Neural progenitor cell (in vitro differentiated cells): ENCODE measurements around the gene TSEN34. TPM values are rescaled to one million over a fixed set of nuclear protein-coding genes. Genes with fewer than 3 reads are reported as not detected.

Source experiments
- DNase-seq: peaks from one replicate; pipeline ENCODE4 v3.0.0-alpha.2; 2016; ENCODE audit warnings: low spot score
- H2AFZ ChIP-seq: fragments of 200-600 bp; sonication (generic); replicated peaks from 2 replicates; pipeline ENCODE4 v1.6.1; 2016; ENCODE audit warnings: antibody characterized with exemption
- H3F3A ChIP-seq: fragments of 200-600 bp; sonication (generic); 2 replicates; pipeline ENCODE4 v1.6.1; 2016; ENCODE audit warnings: antibody characterized with exemption, low read depth
- H3K27ac ChIP-seq: fragments of 200-600 bp; sonication (generic); 2 replicates; pipeline ENCODE4 v1.5.1; 2016; ENCODE audit warnings: mild to moderate bottlenecking
- H3K27me3 ChIP-seq: fragments of 200-600 bp; sonication (generic); 2 replicates; pipeline ENCODE4 v1.6.1; 2016; ENCODE audit warnings: mild to moderate bottlenecking, moderate library complexity
- H3K36me3 ChIP-seq: fragments of 200-600 bp; sonication (generic); 2 replicates; pipeline ENCODE4 v1.5.1; 2016
- H3K4me1 ChIP-seq: fragments of 200-600 bp; sonication (generic); 2 replicates; pipeline ENCODE4 v1.6.1; 2016; ENCODE audit warnings: mixed run types
- H3K4me2 ChIP-seq: fragments of 200-600 bp; sonication (generic); 2 replicates; pipeline ENCODE4 v1.6.1; 2016
- H3K4me3 ChIP-seq: fragments of 200-600 bp; sonication (generic); 2 replicates; pipeline ENCODE4 v1.5.1; 2016
- H3K79me2 ChIP-seq: fragments of 200-600 bp; sonication (generic); 2 replicates; pipeline ENCODE4 v1.6.1; 2016; ENCODE audit warnings: low read depth
- H3K9ac ChIP-seq: fragments of 200-600 bp; sonication (generic); 2 replicates; pipeline ENCODE4 v1.6.1; 2016
- H3K9me3 ChIP-seq: fragments of 200-600 bp; sonication (generic); 2 replicates; pipeline ENCODE4 v1.5.1; 2016; ENCODE audit warnings: low read depth
- H4K20me1 ChIP-seq: fragments of 200-600 bp; sonication (generic); 2 replicates; pipeline ENCODE4 v1.6.1; 2016; ENCODE audit warnings: low read depth
- H3K27ac Mint-ChIP-seq: 3 replicates; pipeline ENCODE4 v1.8.0; 2021; ENCODE audit warnings: mixed read lengths
- H3K27me3 Mint-ChIP-seq: 2 replicates; pipeline ENCODE4 v1.8.0; 2022; ENCODE audit warnings: low read depth, mild to moderate bottlenecking, inconsistent platforms, moderate library complexity, mixed read lengths; ENCODE audit not compliant: insufficient read depth
- H3K36me3 Mint-ChIP-seq: 3 replicates; pipeline ENCODE4 v1.8.0; 2021; ENCODE audit warnings: mixed read lengths
- H3K4me1 Mint-ChIP-seq: 3 replicates; pipeline ENCODE4 v1.8.0; 2021; ENCODE audit warnings: mixed read lengths
- H3K4me3 Mint-ChIP-seq: 3 replicates; pipeline ENCODE4 v1.8.0; 2021; ENCODE audit warnings: mild to moderate bottlenecking, moderate library complexity, mixed read lengths
- H3K9me3 Mint-ChIP-seq: 3 replicates; pipeline ENCODE4 v1.8.0; 2020; ENCODE audit warnings: mixed read lengths
- CTCF ChIP-seq: fragments of 200-600 bp; sonication (generic); IDR thresholded peaks from 2 replicates; pipeline ENCODE4 v1.5.1; 2017; ENCODE audit warnings: antibody characterized with exemption, mild to moderate bottlenecking
- EZH2 ChIP-seq: fragments of 200-600 bp; sonication (generic); IDR thresholded peaks from 2 replicates; pipeline ENCODE4 v1.6.1; 2017; ENCODE audit warnings: antibody characterized with exemption, mild to moderate bottlenecking, moderate library complexity
- EZH2phosphoT487 ChIP-seq: fragments of 200-600 bp; sonication (generic); IDR thresholded peaks from 2 replicates; pipeline ENCODE4 v1.6.1; 2017; ENCODE audit warnings: antibody characterized with exemption
- total RNA-seq: library from RNA; depleted of rRNA; stranded (reverse); fragments of >200 nt; gene quantifications from 2 replicates; pipeline ENCODE4 v1.2.3, GENCODE V29; 2015; ENCODE audit warnings: low replicate concordance

TSEN34 gene
- total RNA-seq, 1 donor from 2014 or later, result 10.3 TPM

- Histone ChIP-seq H3K79me2 (peaks cover 25% of the 10 kb centered on the region), H2AFZ (no peak overlapping the region), H3K9me3 (no peaks in the 10 kb centered on the region), H3K4me2 (no peak overlapping the region), H3K36me3 (no peaks in the 10 kb centered on the region), H4K20me1 (peaks cover 51% of the 10 kb centered on the region), H3K27me3 (no peaks in the 10 kb centered on the region), H3F3A (no peaks in the 10 kb centered on the region), H3K4me1 (no peaks in the 10 kb centered on the region), H3K9ac (no peak overlapping the region), H3K27ac (no peak overlapping the region), H3K4me3 (no peak overlapping the region)
- Mint-ChIP-seq H3K27me3 (peaks cover 7% of the 10 kb centered on the region), H3K4me3 (no peak overlapping the region), H3K9me3 (no peaks in the 10 kb centered on the region), H3K36me3 (peaks cover 53% of the 10 kb centered on the region), H3K4me1 (peaks cover 4% of the 10 kb centered on the region), H3K27ac (no peak overlapping the region)
- no peak for TF ChIP-seq CTCF
- TF ChIP-seq EZH2, result no peak
- no peak for TF ChIP-seq EZH2phosphoT487
- no peak for DNase-seq
Observed at GRCh38 chr19:54145541-54146158, 45.5 kb upstream of the TSEN34 start.

GRCh38 chr19:54147676-54148075, 43.4 kb upstream of the TSEN34 start:
- Mint-ChIP-seq H3K27ac (no peak overlapping the region), H3K27me3 (peaks cover 9% of the 10 kb centered on the region), H3K4me3 (peak overlapping the region; percentile 74), H3K9me3 (no peaks in the 10 kb centered on the region), H3K4me1 (peaks cover 2% of the 10 kb centered on the region), H3K36me3 (peaks cover 53% of the 10 kb centered on the region)
- Histone ChIP-seq H4K20me1 (peaks cover 34% of the 10 kb centered on the region), H3K4me2 (no peak overlapping the region), H3K27ac (no peak overlapping the region), H3K4me3 (no peak overlapping the region), H3K79me2 (peaks cover 5% of the 10 kb centered on the region), H2AFZ (no peak overlapping the region), H3K9ac (no peak overlapping the region), H3K4me1 (no peaks in the 10 kb centered on the region), H3K27me3 (no peaks in the 10 kb centered on the region), H3F3A (no peaks in the 10 kb centered on the region), H3K36me3 (no peaks in the 10 kb centered on the region), H3K9me3 (no peaks in the 10 kb centered on the region)
- DNase-seq, result no peak
- TF ChIP-seq CTCF (no peak), EZH2phosphoT487 (no peak), EZH2 (no peak)

GRCh38 chr19:54148158-54148557, 43.0 kb upstream of the TSEN34 start:
- no peak overlapping the region for H3K27ac ChIP-seq
- no peaks in the 10 kb centered on the region for H3K4me1 ChIP-seq
- H3K4me3 ChIP-seq, result no peak overlapping the region
- no peak overlapping the region for H2AFZ ChIP-seq
- peaks cover 2% of the 10 kb centered on the region for H3K4me1 Mint-ChIP-seq
- H3K36me3 Mint-ChIP-seq, result peaks cover 50% of the 10 kb centered on the region
- H3K27ac Mint-ChIP-seq, result no peak overlapping the region
- H3K9ac ChIP-seq, result no peak overlapping the region
- no peaks in the 10 kb centered on the region for H3K27me3 ChIP-seq
- no peak for DNase-seq
- no peak overlapping the region for H3K4me2 ChIP-seq
- H3K4me3 Mint-ChIP-seq, result no peak overlapping the region
- H3F3A ChIP-seq, result peaks cover 3% of the 10 kb centered on the region
- no peak for TF ChIP-seq EZH2
- no peak for TF ChIP-seq CTCF
- TF ChIP-seq EZH2phosphoT487, result no peak
- no peaks in the 10 kb centered on the region for H3K9me3 ChIP-seq
- H3K79me2 ChIP-seq, result no peaks in the 10 kb centered on the region
- H3K27me3 Mint-ChIP-seq, result peaks cover 9% of the 10 kb centered on the region
- no peaks in the 10 kb centered on the region for H3K36me3 ChIP-seq
- peaks cover 29% of the 10 kb centered on the region for H4K20me1 ChIP-seq
- no peaks in the 10 kb centered on the region for H3K9me3 Mint-ChIP-seq
